ENCODE data around the gene YY1.

GRCh38 chr14:100211893-100212292, 27.1 kb upstream of the YY1 start:
- TF ChIP-seq, protein P1, sequence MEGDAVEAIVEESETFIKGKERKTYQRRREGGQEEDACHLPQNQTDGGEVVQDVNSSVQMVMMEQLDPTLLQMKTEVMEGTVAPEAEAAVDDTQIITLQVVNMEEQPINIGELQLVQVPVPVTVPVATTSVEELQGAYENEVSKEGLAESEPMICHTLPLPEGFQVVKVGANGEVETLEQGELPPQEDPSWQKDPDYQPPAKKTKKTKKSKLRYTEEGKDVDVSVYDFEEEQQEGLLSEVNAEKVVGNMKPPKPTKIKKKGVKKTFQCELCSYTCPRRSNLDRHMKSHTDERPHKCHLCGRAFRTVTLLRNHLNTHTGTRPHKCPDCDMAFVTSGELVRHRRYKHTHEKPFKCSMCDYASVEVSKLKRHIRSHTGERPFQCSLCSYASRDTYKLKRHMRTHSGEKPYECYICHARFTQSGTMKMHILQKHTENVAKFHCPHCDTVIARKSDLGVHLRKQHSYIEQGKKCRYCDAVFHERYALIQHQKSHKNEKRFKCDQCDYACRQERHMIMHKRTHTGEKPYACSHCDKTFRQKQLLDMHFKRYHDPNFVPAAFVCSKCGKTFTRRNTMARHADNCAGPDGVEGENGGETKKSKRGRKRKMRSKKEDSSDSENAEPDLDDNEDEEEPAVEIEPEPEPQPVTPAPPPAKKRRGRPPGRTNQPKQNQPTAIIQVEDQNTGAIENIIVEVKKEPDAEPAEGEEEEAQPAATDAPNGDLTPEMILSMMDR (conservative IDR thresholded peaks at IDR 0.05; ENCODE audit: low read length), result no peak
- no peak for TF ChIP-seq EZH2phosphoT487 (IDR thresholded peaks at IDR 0.05; ENCODE audit: borderline replicate concordance)

Data from Loucy (cell line).